Nephron (organoid): ENCODE measurements around the gene PTPRD.

Experiments
- H3K27ac Mint-ChIP-seq, 3 experiments: 2 replicates each; pipeline ENCODE4 v1.8.0; 2020; ENCODE audit warnings: mixed read lengths in 3 of 3, mild to moderate bottlenecking in 2 of 3, moderate library complexity in 1 of 3
- H3K27me3 Mint-ChIP-seq: 2 replicates; pipeline ENCODE4 v1.8.0; 2021; ENCODE audit warnings: low read depth, mild to moderate bottlenecking, moderate library complexity, mixed read lengths
- H3K36me3 Mint-ChIP-seq: 2 replicates; pipeline ENCODE4 v1.8.0; 2020; ENCODE audit warnings: low read depth, mixed read lengths
- H3K4me1 Mint-ChIP-seq: 2 replicates; pipeline ENCODE4 v1.8.0; 2020; ENCODE audit warnings: mixed read lengths
- H3K4me3 Mint-ChIP-seq, 3 experiments: 2 replicates each; pipeline ENCODE4 v1.8.0; 2020; ENCODE audit warnings: mild to moderate bottlenecking in 3 of 3, mixed read lengths in 3 of 3, moderate library complexity in 2 of 3
- H3K9me3 Mint-ChIP-seq: 2 replicates; pipeline ENCODE4 v1.8.0; 2020; ENCODE audit warnings: mixed read lengths
- CTCF ChIP-seq, 3 experiments: fragments of 200-600 bp; sonication (generic); IDR thresholded peaks; one replicate each; pipeline ENCODE4 v1.5.0; 2021; ENCODE audit warnings: antibody characterized with exemption in 3 of 3; ENCODE audit not compliant: unreplicated experiment in 3 of 3

PTPRD gene

GRCh38 chr9:10059044-10059443, 553.8 kb downstream of the PTPRD start:
- Mint-ChIP-seq H3K27ac (peak overlapping the region in 1 of 3 experiments; percentile 53), H3K4me3 (no peak overlapping the region), H3K4me1 (peaks cover 9% of the 10 kb centered on the region), H3K27me3 (no peaks in the 10 kb centered on the region), H3K9me3 (no peaks in the 10 kb centered on the region), H3K36me3 (no peaks in the 10 kb centered on the region)
- TF ChIP-seq CTCF (IDR thresholded peaks at IDR 0.05; ENCODE audit: unreplicated experiment in 3 of 3): no peak

- H3K4me1 Mint-ChIP-seq: peaks cover 9% of the 10 kb centered on the region
Measured at GRCh38 chr9:10055886-10056395, 556.9 kb downstream of the PTPRD start.

GRCh38 chr9:10054456-10054855, 558.3 kb downstream of the PTPRD start:
- H3K27ac Mint-ChIP-seq: no peak overlapping the region
- no peaks in the 10 kb centered on the region for H3K36me3 Mint-ChIP-seq
- peaks cover 4% of the 10 kb centered on the region for H3K4me1 Mint-ChIP-seq
- no peak overlapping the region for H3K4me3 Mint-ChIP-seq
- no peak for TF ChIP-seq CTCF (IDR thresholded peaks at IDR 0.05; ENCODE audit: unreplicated experiment in 3 of 3)
- no peaks in the 10 kb centered on the region for H3K27me3 Mint-ChIP-seq
- H3K9me3 Mint-ChIP-seq: no peaks in the 10 kb centered on the region

More at GRCh38 chr9:10055886-10056395, 556.9 kb downstream of the PTPRD start:
- H3K27ac Mint-ChIP-seq: no peak overlapping the region
- H3K27me3 Mint-ChIP-seq: no peaks in the 10 kb centered on the region
- H3K36me3 Mint-ChIP-seq: no peaks in the 10 kb centered on the region
- H3K4me3 Mint-ChIP-seq: no peak overlapping the region
- no peaks in the 10 kb centered on the region for H3K9me3 Mint-ChIP-seq
- no peak for TF ChIP-seq CTCF (IDR thresholded peaks at IDR 0.05; ENCODE audit: unreplicated experiment in 3 of 3)

- Mint-ChIP-seq H3K4me1 (no peaks in the 10 kb centered on the region), H3K4me3 (no peak overlapping the region), H3K9me3 (no peaks in the 10 kb centered on the region), H3K36me3 (no peaks in the 10 kb centered on the region), H3K27ac (no peak overlapping the region), H3K27me3 (peaks cover 4% of the 10 kb centered on the region)
- no peak for TF ChIP-seq CTCF (IDR thresholded peaks at IDR 0.05; ENCODE audit: unreplicated experiment in 3 of 3)
Measured at GRCh38 chr9:10052916-10053315, 559.9 kb downstream of the PTPRD start.

GRCh38 chr9:10052181-10052580, 560.6 kb downstream of the PTPRD start:
- TF ChIP-seq CTCF (IDR thresholded peaks at IDR 0.05; ENCODE audit: unreplicated experiment in 3 of 3): no peak
- H3K9me3 Mint-ChIP-seq: no peaks in the 10 kb centered on the region
- H3K36me3 Mint-ChIP-seq: no peaks in the 10 kb centered on the region
- H3K4me3 Mint-ChIP-seq: no peak overlapping the region
- H3K4me1 Mint-ChIP-seq: no peaks in the 10 kb centered on the region
- H3K27me3 Mint-ChIP-seq: peaks cover 4% of the 10 kb centered on the region
- no peak overlapping the region for H3K27ac Mint-ChIP-seq

GRCh38 chr9:10050016-10050415, 562.8 kb downstream of the PTPRD start:
- Mint-ChIP-seq H3K36me3 (no peaks in the 10 kb centered on the region), H3K27ac (no peak overlapping the region), H3K4me3 (no peak overlapping the region), H3K9me3 (no peaks in the 10 kb centered on the region), H3K27me3 (peaks cover 4% of the 10 kb centered on the region), H3K4me1 (no peaks in the 10 kb centered on the region)
- TF ChIP-seq CTCF (IDR thresholded peaks at IDR 0.05; ENCODE audit: unreplicated experiment in 3 of 3): no peak
